Astrocyte of the spinal cord (primary cell): ENCODE measurements around the gene RAMP1.
"Not testable (repeated sequence)": the region's sequence is repeated elsewhere in the genome, so short reads cannot be mapped to it uniquely, and the experiment has no call there.

ENCODE experiments used
- DNase-seq: peaks from one replicate; pipeline ENCODE4 v3.0.0; 2011; ENCODE audit warnings: low read depth, low spot score
- H3K4me3 ChIP-seq: 2 replicates; pipeline ENCODE4 v1.5.1; 2011; ENCODE audit warnings: low read depth, mild to moderate bottlenecking, low read length, moderate library complexity
- in situ Hi-C: cut with HindIII; loops from 2 replicates; pipeline ENCODE4 v1.10.0; 2017; ENCODE audit warnings: low sequenced_read_pairs
- TF ChIP-seq, protein P1 (sequence below): IDR thresholded peaks from 2 replicates; pipeline ENCODE4 v1.5.1; 2012; ENCODE audit warnings: low read depth, mild to moderate bottlenecking, low read length, inconsistent platforms

The RAMP1 gene

GRCh38 chr2:237866101-237866621 is 6.7 kb downstream of the RAMP1 start:
- TF ChIP-seq, protein P1, sequence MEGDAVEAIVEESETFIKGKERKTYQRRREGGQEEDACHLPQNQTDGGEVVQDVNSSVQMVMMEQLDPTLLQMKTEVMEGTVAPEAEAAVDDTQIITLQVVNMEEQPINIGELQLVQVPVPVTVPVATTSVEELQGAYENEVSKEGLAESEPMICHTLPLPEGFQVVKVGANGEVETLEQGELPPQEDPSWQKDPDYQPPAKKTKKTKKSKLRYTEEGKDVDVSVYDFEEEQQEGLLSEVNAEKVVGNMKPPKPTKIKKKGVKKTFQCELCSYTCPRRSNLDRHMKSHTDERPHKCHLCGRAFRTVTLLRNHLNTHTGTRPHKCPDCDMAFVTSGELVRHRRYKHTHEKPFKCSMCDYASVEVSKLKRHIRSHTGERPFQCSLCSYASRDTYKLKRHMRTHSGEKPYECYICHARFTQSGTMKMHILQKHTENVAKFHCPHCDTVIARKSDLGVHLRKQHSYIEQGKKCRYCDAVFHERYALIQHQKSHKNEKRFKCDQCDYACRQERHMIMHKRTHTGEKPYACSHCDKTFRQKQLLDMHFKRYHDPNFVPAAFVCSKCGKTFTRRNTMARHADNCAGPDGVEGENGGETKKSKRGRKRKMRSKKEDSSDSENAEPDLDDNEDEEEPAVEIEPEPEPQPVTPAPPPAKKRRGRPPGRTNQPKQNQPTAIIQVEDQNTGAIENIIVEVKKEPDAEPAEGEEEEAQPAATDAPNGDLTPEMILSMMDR, result no peak
- in situ Hi-C loops, result no loop called here
- no peak overlapping the region for H3K4me3 ChIP-seq
- DNase-seq, result peak; percentile 77

DNA sequence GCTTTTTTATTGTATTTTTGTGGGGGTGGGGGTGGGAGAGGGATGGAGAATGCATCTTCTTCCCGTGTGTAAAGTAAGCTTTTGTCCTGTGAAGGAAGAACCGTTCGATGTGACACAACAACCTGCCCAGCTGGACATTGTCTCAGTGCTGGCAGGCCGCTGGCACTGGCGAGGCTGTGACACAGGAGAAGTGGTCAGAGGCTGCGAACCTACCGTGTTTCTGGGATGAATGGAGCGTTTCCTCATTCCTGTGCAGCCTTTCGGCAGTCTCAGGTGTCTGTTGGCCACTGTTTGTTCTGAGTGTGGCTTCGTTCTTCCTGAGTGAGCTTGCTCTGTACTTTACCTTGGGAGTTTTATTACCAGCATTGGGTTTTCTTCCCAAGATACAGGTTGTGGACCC is 8.0 kb downstream of the RAMP1 start:
- no peak overlapping the region for H3K4me3 ChIP-seq
- TF ChIP-seq, protein P1, result no peak
- in situ Hi-C loops, result no loop called here
- no peak for DNase-seq

- H3K4me3 ChIP-seq, DNase-seq, in situ Hi-C loops: not testable (repeated sequence)
Measured at GRCh38 chr2:237868074-237868473, 8.7 kb downstream of the RAMP1 start.

- in situ Hi-C loops, result no loop called here
- DNase-seq, result peak; percentile 58
Measured at GRCh38 chr2:237868631-237869342, 9.4 kb downstream of the RAMP1 start.

GRCh38 chr2:237869343-237870102 is 10.1 kb downstream of the RAMP1 start:
- no peak overlapping the region for H3K4me3 ChIP-seq
- in situ Hi-C loops, result no loop called here

More at GRCh38 chr2:237868631-237869342, 9.4 kb downstream of the RAMP1 start:
- H3K4me3 ChIP-seq, result no peak overlapping the region
- TF ChIP-seq, protein P1, result no peak

DNA sequence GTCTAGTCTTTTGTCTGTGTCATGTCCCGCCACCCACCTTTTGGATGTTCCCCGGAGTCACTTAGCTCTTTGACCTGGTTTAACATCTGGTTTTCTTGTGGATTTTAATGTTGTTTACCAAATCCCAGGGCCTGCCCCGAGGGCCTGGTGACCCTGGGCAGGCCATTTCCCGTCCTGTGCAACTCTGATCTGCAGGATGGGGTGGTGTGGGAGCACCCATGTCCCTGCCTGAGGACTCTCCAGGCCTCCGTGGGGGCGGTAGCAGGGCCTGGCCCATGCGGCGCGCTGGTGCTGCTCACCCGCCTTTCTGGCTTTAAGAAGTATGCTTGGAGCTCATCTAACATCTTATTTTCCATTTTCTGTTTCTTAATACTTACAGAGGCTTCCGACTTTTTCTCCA is 10.7 kb downstream of the RAMP1 start:
- TF ChIP-seq, protein P1, result no peak
- DNase-seq, result no peak
- in situ Hi-C loops, result no loop called here
- no peak overlapping the region for H3K4me3 ChIP-seq

More at GRCh38 chr2:237869343-237870102, 10.1 kb downstream of the RAMP1 start:
- no peak for DNase-seq
- TF ChIP-seq, protein P1, result no peak
